ENCODE data around the gene PSMB7.

PSMB7 gene

GRCh38 chr9:124410321-124410913 lies 4.8 kb downstream of the PSMB7 start:
- no peak for DNase-seq (ENCODE audit: low read depth)

- DNase-seq (ENCODE audit: low read depth): no peak
Measured at GRCh38 chr9:124409410-124409809, 5.8 kb downstream of the PSMB7 start.

- DNase-seq (ENCODE audit: low read depth): no peak
Measured at GRCh38 chr9:124403246-124403645, 12.0 kb downstream of the PSMB7 start.

- DNase-seq (ENCODE audit: low read depth): no peak
Measured at GRCh38 chr9:124399968-124400940, 15.0 kb downstream of the PSMB7 start.

- peak; percentile 73 for DNase-seq (ENCODE audit: low read depth)
Measured at GRCh38 chr9:124399323-124399967, 15.8 kb downstream of the PSMB7 start.

GRCh38 chr9:124398191-124398935 lies 16.9 kb downstream of the PSMB7 start:
- no peak for DNase-seq (ENCODE audit: low read depth)

- no peak for DNase-seq (ENCODE audit: low read depth)
Measured at GRCh38 chr9:124395826-124396225, 19.4 kb downstream of the PSMB7 start.

GRCh38 chr9:124394596-124394995 lies 20.6 kb downstream of the PSMB7 start:
- no peak for DNase-seq (ENCODE audit: low read depth)

- no peak for DNase-seq (ENCODE audit: low read depth)
Measured at GRCh38 chr9:124394167-124394566, 21.1 kb downstream of the PSMB7 start.

- DNase-seq (ENCODE audit: low read depth): peak; percentile 86
Measured at GRCh38 chr9:124392871-124393460, 22.3 kb downstream of the PSMB7 start.

GRCh38 chr9:124392254-124392870 lies 22.9 kb downstream of the PSMB7 start:
- DNase-seq (ENCODE audit: low read depth): peak; percentile 43

- DNase-seq (ENCODE audit: low read depth): peak; percentile 58
Measured at GRCh38 chr9:124390794-124391658, 24.2 kb downstream of the PSMB7 start.

- DNase-seq (ENCODE audit: low read depth): no peak
Measured at GRCh38 chr9:124389146-124389939, 25.9 kb downstream of the PSMB7 start.

- no peak for DNase-seq (ENCODE audit: low read depth)
Measured at GRCh38 chr9:124388275-124389048, 26.8 kb downstream of the PSMB7 start.

GRCh38 chr9:124386201-124386600 lies 29.0 kb downstream of the PSMB7 start:
- DNase-seq (ENCODE audit: low read depth): no peak

- no peak for DNase-seq (ENCODE audit: low read depth)
Measured at GRCh38 chr9:124385623-124386022, 29.6 kb downstream of the PSMB7 start.

GRCh38 chr9:124384846-124385245 lies 30.4 kb downstream of the PSMB7 start:
- DNase-seq (ENCODE audit: low read depth): no peak

- DNase-seq (ENCODE audit: low read depth): no peak
Measured at GRCh38 chr9:124384210-124384609, 31.0 kb downstream of the PSMB7 start.

All from fibroblast of gingiva (primary cell).